ENCODE results near the gene RAD23A.
"Not testable (repeated sequence)": the region's sequence is repeated elsewhere in the genome, so short reads cannot be mapped to it uniquely, and the experiment has no call there.

RAD23A gene

GRCh38 chr19:12953138-12953798, 7.6 kb downstream of the RAD23A start:
- no peak for DNase-seq (ENCODE audit: low read depth)
- no peak overlapping the region for H3K4me3 ChIP-seq (ENCODE audit: low read depth, low read length)
- TF ChIP-seq MAX (IDR thresholded peaks at IDR 0.05; ENCODE audit: low read depth, low read length) (no peak), CTCF (IDR thresholded peaks at IDR 0.05; ENCODE audit: low read depth, low read length) (no peak), MYC (IDR thresholded peaks at IDR 0.05; ENCODE audit: low read depth, low read length) (no peak), POLR2A (IDR thresholded peaks at IDR 0.05; ENCODE audit: extremely low read depth, insufficient read length) (no peak)

- TF ChIP-seq POLR2A (IDR thresholded peaks at IDR 0.05; ENCODE audit: extremely low read depth, insufficient read length): no peak
- no peak for TF ChIP-seq MAX (IDR thresholded peaks at IDR 0.05; ENCODE audit: low read depth, low read length)
- no peak for TF ChIP-seq MYC (IDR thresholded peaks at IDR 0.05; ENCODE audit: low read depth, low read length)
- TF ChIP-seq CTCF (IDR thresholded peaks at IDR 0.05; ENCODE audit: low read depth, low read length): no peak
- H3K4me3 ChIP-seq (ENCODE audit: low read depth, low read length): no peak overlapping the region
- no peak for DNase-seq (ENCODE audit: low read depth)
Measured at GRCh38 chr19:12953799-12954611, 8.3 kb downstream of the RAD23A start.

- no peak overlapping the region for H3K4me3 ChIP-seq (ENCODE audit: low read depth, low read length)
- no peak for TF ChIP-seq POLR2A (IDR thresholded peaks at IDR 0.05; ENCODE audit: extremely low read depth, insufficient read length)
- no peak for TF ChIP-seq MAX (IDR thresholded peaks at IDR 0.05; ENCODE audit: low read depth, low read length)
- TF ChIP-seq CTCF (IDR thresholded peaks at IDR 0.05; ENCODE audit: low read depth, low read length): no peak
- no peak for TF ChIP-seq MYC (IDR thresholded peaks at IDR 0.05; ENCODE audit: low read depth, low read length)
- DNase-seq (ENCODE audit: low read depth): no peak
Measured at GRCh38 chr19:12954612-12954962, 8.9 kb downstream of the RAD23A start.

GRCh38 chr19:12955575-12955974, 9.9 kb downstream of the RAD23A start:
- DNase-seq (ENCODE audit: low read depth): not testable (repeated sequence)

DNA sequence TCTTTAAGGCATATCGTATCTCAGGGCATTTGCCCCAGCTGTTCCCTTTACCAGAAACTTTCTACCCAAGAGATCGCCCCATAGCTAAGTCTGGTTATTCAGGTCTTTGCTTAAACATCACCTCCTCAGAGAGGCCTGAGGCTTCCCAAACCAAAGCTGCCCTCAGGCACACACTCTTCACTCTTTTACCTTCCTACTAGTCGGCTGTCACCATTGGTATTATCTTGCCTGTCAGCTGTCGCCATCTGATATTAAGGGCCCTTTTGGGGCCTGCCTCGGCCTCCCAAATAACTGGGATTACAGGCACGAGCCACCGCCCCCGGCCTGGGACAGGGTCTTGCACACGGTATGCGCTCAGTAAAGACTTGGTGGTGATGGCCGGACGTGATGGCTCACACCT, 10.3 kb downstream of the RAD23A start:
- H3K4me3 ChIP-seq (ENCODE audit: low read depth, low read length): peak overlapping the region; percentile 83
- TF ChIP-seq CTCF (IDR thresholded peaks at IDR 0.05; ENCODE audit: low read depth, low read length) (no peak), POLR2A (IDR thresholded peaks at IDR 0.05; ENCODE audit: extremely low read depth, insufficient read length) (no peak), MAX (IDR thresholded peaks at IDR 0.05; ENCODE audit: low read depth, low read length) (no peak), MYC (IDR thresholded peaks at IDR 0.05; ENCODE audit: low read depth, low read length) (no peak)
- no peak for DNase-seq (ENCODE audit: low read depth)

More at GRCh38 chr19:12955575-12955974, 9.9 kb downstream of the RAD23A start:
- H3K4me3 ChIP-seq (ENCODE audit: low read depth, low read length): peak overlapping the region; percentile 83
